GM23338 (cell line): Measurements from ENCODE around the gene TXNRD1. TPM values are rescaled to one million over a fixed set of nuclear protein-coding genes. Genes with fewer than 3 reads are reported as not detected.
"Not testable (repeated sequence)": the region's sequence is repeated elsewhere in the genome, so short reads cannot be mapped to it uniquely, and the experiment has no call there.

Experiments used
- ATAC-seq: fragments of 200-7000 bp; cut with Tn5 transposase; 3 replicates; pipeline ENCODE4 v1.9.1; 2020
- DNase-seq: peaks from one replicate; pipeline ENCODE4 v3.0.0-alpha.2; 2015; ENCODE audit warnings: low spot score
- H2AFZ ChIP-seq: fragments of 200-600 bp; sonication (generic); 2 replicates; pipeline ENCODE4 v1.8.0; 2016; ENCODE audit warnings: antibody characterized with exemption, mild to moderate bottlenecking, moderate library complexity
- H3F3A ChIP-seq: fragments of 200-600 bp; sonication (generic); replicated peaks from 2 replicates; pipeline ENCODE4 v1.8.0; 2017; ENCODE audit warnings: antibody characterized with exemption, mixed run types, low read depth
- H3K27ac ChIP-seq: fragments of 200-600 bp; sonication (generic); 2 replicates; pipeline ENCODE4 v1.6.1; 2016; ENCODE audit warnings: low read depth
- H3K27me3 ChIP-seq: fragments of 200-600 bp; sonication (generic); 2 replicates; pipeline ENCODE4 v1.8.0; 2016; ENCODE audit warnings: mild to moderate bottlenecking, mixed run types, moderate library complexity; ENCODE audit not compliant: insufficient read depth
- H3K36me3 ChIP-seq: fragments of 200-600 bp; sonication (generic); 2 replicates; pipeline ENCODE4 v1.8.0; 2016; ENCODE audit warnings: mild to moderate bottlenecking; ENCODE audit not compliant: insufficient read depth
- H3K4me1 ChIP-seq: fragments of 200-600 bp; sonication (generic); 2 replicates; pipeline ENCODE4 v1.8.0; 2016; ENCODE audit warnings: mild to moderate bottlenecking, moderate library complexity; ENCODE audit not compliant: insufficient read depth
- H3K4me2 ChIP-seq: fragments of 200-600 bp; sonication (generic); 2 replicates; pipeline ENCODE4 v1.7.1; 2017; ENCODE audit warnings: mixed run types
- H3K4me3 ChIP-seq: fragments of 200-600 bp; sonication (generic); 2 replicates; pipeline ENCODE4 v1.6.1; 2016; ENCODE audit warnings: mixed run types
- H3K79me2 ChIP-seq: fragments of 200-600 bp; sonication (generic); replicated peaks from 2 replicates; pipeline ENCODE4 v1.8.0; 2017; ENCODE audit warnings: mild to moderate bottlenecking; ENCODE audit not compliant: insufficient read depth
- H3K9me2 ChIP-seq: fragments of 200-600 bp; sonication (generic); 2 replicates; pipeline ENCODE4 v1.8.0; 2017; ENCODE audit not compliant: insufficient read depth
- H4K20me1 ChIP-seq: fragments of 200-600 bp; sonication (generic); replicated peaks from 2 replicates; pipeline ENCODE4 v1.8.0; 2017; ENCODE audit warnings: mild to moderate bottlenecking; ENCODE audit not compliant: insufficient read depth
- H3K27ac Mint-ChIP-seq: 2 replicates; pipeline ENCODE4 v1.8.0; 2020; ENCODE audit warnings: inconsistent platforms, mild to moderate bottlenecking, moderate library complexity, mixed read lengths
- H3K27me3 Mint-ChIP-seq: 3 replicates; pipeline ENCODE4 v1.8.0; 2022; ENCODE audit warnings: low read depth, mild to moderate bottlenecking, moderate library complexity, mixed read lengths, inconsistent platforms; ENCODE audit not compliant: insufficient read depth, poor library complexity
- H3K36me3 Mint-ChIP-seq: 3 replicates; pipeline ENCODE4 v1.8.0; 2021; ENCODE audit warnings: low read depth, mild to moderate bottlenecking, inconsistent platforms, moderate library complexity, mixed read lengths
- H3K4me1 Mint-ChIP-seq: 3 replicates; pipeline ENCODE4 v1.8.0; 2020; ENCODE audit warnings: mild to moderate bottlenecking, inconsistent platforms, mixed read lengths
- H3K4me3 Mint-ChIP-seq: 3 replicates; pipeline ENCODE4 v1.8.0; 2021; ENCODE audit warnings: moderate library complexity, mild to moderate bottlenecking, inconsistent platforms, mixed read lengths
- H3K9me3 Mint-ChIP-seq: 3 replicates; pipeline ENCODE4 v1.8.0; 2020; ENCODE audit warnings: moderate library complexity, mild to moderate bottlenecking, inconsistent platforms, mixed read lengths
- CREB1 ChIP-seq: fragments of 250-450 bp; sonication (Bioruptor Pico); IDR thresholded peaks from 2 replicates; pipeline ENCODE4 v1.5.0; 2020; ENCODE audit warnings: low read depth, mild to moderate bottlenecking, moderate library complexity
- EZH2 ChIP-seq: fragments of 200-600 bp; sonication (generic); IDR thresholded peaks from one replicate; pipeline ENCODE4 v1.8.0; 2017; ENCODE audit warnings: antibody characterized with exemption, mild to moderate bottlenecking, low read depth; ENCODE audit not compliant: unreplicated experiment
- EZH2phosphoT487 ChIP-seq: fragments of 200-600 bp; sonication (generic); IDR thresholded peaks from one replicate; pipeline ENCODE4 v1.8.1; 2018; ENCODE audit warnings: antibody characterized with exemption; ENCODE audit not compliant: unreplicated experiment
- NANOG ChIP-seq: IDR thresholded peaks from 2 replicates; pipeline ENCODE4 v1.6.1; 2016; ENCODE audit warnings: antibody characterized with exemption, borderline replicate concordance
- ZNF331 ChIP-seq: fragments of 250-450 bp; sonication (Bioruptor Pico); IDR thresholded peaks from 2 replicates; pipeline ENCODE4 v1.5.0; 2020; ENCODE audit warnings: low read depth, mild to moderate bottlenecking, moderate library complexity
- polyA plus RNA-seq: library from polyadenylated mRNA; unstranded; fragments of >200 nt; fragmentation: Nextera tagmentation; extraction: Ambion mirVana; gene quantifications from 2 replicates; pipeline ENCODE4 v1.2.1, GENCODE V29; 2016
- total RNA-seq: library from RNA; depleted of rRNA; stranded (reverse); fragments of >200 nt; shearing (Covaris generic); gene quantifications from 2 replicates; pipeline ENCODE4 v1.2.3, GENCODE V29; 2014
- TF ChIP-seq, protein P1 (sequence below), 2 experiments: fragments of 200-600 bp in 1 of 2; sonication (generic) in 1 of 2; conservative IDR thresholded peaks; 2 replicates each; pipeline versions ENCODE4 v1.5.1 to v1.6.1; 2016 to 2017; ENCODE audit warnings: antibody characterized with exemption in 2 of 2, low read depth in 2 of 2, mild to moderate bottlenecking in 2 of 2, moderate library complexity in 1 of 2
- TF ChIP-seq, protein P2 (sequence below): fragments of 250-450 bp; sonication (Bioruptor Pico); IDR thresholded peaks from 2 replicates; pipeline ENCODE4 v1.5.0; 2020; ENCODE audit warnings: mild to moderate bottlenecking, moderate library complexity
- TF ChIP-seq, protein P3 (sequence below): IDR thresholded peaks from one replicate; pipeline ENCODE4 v1.6.1; 2018; ENCODE audit warnings: antibody characterized with exemption; ENCODE audit not compliant: unreplicated experiment

TXNRD1 gene
- total and polyA plus RNA-seq, 2 experiments from 2014 or later, result 115 to 127 TPM

DNA sequence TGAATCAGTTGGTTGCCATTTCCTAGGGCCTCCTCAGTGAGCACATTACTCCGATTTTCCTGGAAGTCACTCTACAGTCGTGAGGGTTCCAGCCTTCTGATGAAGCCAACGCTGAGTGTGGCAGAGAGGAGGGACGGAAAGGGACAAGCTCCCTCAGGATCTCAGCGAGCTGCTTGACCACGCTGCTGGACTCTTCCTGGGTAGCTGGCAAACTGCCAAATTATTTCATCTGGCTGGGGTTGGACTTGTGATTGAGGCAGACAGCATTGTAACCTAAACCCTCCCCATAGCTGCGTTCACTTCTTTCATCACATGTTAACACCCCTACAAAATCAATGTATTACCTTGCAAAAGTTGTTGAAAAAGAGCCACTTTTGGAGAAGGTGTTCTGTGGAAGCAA is 171.6 kb downstream of the TXNRD1 start:
- Mint-ChIP-seq H3K9me3 (peaks cover 2% of the 10 kb centered on the region; the same call in 1 of the 3 replicates), H3K27ac (no peak overlapping the region), H3K4me3 (no peak overlapping the region), H3K4me1 (peaks cover 2% of the 10 kb centered on the region; the same call in 2 of the 3 replicates), H3K27me3 (no peaks in the 10 kb centered on the region), H3K36me3 (peaks cover 3% of the 10 kb centered on the region; the same call in 1 of the 3 replicates)
- no peaks in the 10 kb centered on the region for H3K4me1 ChIP-seq
- H3K79me2 ChIP-seq, result no peaks in the 10 kb centered on the region
- TF ChIP-seq, protein P1, sequence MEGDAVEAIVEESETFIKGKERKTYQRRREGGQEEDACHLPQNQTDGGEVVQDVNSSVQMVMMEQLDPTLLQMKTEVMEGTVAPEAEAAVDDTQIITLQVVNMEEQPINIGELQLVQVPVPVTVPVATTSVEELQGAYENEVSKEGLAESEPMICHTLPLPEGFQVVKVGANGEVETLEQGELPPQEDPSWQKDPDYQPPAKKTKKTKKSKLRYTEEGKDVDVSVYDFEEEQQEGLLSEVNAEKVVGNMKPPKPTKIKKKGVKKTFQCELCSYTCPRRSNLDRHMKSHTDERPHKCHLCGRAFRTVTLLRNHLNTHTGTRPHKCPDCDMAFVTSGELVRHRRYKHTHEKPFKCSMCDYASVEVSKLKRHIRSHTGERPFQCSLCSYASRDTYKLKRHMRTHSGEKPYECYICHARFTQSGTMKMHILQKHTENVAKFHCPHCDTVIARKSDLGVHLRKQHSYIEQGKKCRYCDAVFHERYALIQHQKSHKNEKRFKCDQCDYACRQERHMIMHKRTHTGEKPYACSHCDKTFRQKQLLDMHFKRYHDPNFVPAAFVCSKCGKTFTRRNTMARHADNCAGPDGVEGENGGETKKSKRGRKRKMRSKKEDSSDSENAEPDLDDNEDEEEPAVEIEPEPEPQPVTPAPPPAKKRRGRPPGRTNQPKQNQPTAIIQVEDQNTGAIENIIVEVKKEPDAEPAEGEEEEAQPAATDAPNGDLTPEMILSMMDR (conservative IDR thresholded peaks at IDR 0.05; ENCODE audit: low read depth in 2 of 2), result no peak
- TF ChIP-seq, protein P2, sequence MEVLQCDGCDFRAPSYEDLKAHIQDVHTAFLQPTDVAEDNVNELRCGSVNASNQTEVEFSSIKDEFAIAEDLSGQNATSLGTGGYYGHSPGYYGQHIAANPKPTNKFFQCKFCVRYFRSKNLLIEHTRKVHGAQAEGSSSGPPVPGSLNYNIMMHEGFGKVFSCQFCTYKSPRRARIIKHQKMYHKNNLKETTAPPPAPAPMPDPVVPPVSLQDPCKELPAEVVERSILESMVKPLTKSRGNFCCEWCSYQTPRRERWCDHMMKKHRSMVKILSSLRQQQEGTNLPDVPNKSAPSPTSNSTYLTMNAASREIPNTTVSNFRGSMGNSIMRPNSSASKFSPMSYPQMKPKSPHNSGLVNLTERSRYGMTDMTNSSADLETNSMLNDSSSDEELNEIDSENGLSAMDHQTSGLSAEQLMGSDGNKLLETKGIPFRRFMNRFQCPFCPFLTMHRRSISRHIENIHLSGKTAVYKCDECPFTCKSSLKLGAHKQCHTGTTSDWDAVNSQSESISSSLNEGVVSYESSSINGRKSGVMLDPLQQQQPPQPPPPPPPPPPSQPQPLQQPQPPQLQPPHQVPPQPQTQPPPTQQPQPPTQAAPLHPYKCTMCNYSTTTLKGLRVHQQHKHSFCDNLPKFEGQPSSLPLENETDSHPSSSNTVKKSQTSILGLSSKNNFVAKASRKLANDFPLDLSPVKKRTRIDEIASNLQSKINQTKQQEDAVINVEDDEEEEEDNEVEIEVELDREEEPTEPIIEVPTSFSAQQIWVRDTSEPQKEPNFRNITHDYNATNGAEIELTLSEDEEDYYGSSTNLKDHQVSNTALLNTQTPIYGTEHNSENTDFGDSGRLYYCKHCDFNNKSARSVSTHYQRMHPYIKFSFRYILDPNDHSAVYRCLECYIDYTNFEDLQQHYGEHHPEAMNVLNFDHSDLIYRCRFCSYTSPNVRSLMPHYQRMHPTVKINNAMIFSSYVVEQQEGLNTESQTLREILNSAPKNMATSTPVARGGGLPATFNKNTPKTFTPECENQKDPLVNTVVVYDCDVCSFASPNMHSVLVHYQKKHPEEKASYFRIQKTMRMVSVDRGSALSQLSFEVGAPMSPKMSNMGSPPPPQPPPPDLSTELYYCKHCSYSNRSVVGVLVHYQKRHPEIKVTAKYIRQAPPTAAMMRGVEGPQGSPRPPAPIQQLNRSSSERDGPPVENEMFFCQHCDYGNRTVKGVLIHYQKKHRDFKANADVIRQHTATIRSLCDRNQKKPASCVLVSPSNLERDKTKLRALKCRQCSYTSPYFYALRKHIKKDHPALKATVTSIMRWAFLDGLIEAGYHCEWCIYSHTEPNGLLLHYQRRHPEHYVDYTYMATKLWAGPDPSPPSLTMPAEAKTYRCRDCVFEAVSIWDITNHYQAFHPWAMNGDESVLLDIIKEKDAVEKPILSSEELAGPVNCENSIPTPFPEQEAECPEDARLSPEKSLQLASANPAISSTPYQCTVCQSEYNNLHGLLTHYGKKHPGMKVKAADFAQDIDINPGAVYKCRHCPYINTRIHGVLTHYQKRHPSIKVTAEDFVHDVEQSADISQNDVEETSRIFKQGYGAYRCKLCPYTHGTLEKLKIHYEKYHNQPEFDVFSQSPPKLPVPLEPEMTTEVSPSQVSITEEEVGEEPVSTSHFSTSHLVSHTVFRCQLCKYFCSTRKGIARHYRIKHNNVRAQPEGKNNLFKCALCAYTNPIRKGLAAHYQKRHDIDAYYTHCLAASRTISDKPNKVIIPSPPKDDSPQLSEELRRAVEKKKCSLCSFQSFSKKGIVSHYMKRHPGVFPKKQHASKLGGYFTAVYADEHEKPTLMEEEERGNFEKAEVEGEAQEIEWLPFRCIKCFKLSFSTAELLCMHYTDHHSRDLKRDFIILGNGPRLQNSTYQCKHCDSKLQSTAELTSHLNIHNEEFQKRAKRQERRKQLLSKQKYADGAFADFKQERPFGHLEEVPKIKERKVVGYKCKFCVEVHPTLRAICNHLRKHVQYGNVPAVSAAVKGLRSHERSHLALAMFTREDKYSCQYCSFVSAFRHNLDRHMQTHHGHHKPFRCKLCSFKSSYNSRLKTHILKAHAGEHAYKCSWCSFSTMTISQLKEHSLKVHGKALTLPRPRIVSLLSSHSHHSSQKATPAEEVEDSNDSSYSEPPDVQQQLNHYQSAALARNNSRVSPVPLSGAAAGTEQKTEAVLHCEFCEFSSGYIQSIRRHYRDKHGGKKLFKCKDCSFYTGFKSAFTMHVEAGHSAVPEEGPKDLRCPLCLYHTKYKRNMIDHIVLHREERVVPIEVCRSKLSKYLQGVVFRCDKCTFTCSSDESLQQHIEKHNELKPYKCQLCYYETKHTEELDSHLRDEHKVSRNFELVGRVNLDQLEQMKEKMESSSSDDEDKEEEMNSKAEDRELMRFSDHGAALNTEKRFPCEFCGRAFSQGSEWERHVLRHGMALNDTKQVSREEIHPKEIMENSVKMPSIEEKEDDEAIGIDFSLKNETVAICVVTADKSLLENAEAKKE (CRISPR knock-in tag), result no peak
- TF ChIP-seq CREB1 (no peak), NANOG (no peak), EZH2phosphoT487 (no peak), ZNF331 (no peak), EZH2 (no peak)
- TF ChIP-seq, protein P3, sequence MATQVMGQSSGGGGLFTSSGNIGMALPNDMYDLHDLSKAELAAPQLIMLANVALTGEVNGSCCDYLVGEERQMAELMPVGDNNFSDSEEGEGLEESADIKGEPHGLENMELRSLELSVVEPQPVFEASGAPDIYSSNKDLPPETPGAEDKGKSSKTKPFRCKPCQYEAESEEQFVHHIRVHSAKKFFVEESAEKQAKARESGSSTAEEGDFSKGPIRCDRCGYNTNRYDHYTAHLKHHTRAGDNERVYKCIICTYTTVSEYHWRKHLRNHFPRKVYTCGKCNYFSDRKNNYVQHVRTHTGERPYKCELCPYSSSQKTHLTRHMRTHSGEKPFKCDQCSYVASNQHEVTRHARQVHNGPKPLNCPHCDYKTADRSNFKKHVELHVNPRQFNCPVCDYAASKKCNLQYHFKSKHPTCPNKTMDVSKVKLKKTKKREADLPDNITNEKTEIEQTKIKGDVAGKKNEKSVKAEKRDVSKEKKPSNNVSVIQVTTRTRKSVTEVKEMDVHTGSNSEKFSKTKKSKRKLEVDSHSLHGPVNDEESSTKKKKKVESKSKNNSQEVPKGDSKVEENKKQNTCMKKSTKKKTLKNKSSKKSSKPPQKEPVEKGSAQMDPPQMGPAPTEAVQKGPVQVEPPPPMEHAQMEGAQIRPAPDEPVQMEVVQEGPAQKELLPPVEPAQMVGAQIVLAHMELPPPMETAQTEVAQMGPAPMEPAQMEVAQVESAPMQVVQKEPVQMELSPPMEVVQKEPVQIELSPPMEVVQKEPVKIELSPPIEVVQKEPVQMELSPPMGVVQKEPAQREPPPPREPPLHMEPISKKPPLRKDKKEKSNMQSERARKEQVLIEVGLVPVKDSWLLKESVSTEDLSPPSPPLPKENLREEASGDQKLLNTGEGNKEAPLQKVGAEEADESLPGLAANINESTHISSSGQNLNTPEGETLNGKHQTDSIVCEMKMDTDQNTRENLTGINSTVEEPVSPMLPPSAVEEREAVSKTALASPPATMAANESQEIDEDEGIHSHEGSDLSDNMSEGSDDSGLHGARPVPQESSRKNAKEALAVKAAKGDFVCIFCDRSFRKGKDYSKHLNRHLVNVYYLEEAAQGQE, result no peak
- H3K36me3 ChIP-seq, result no peaks in the 10 kb centered on the region
- H3K4me3 ChIP-seq, result no peak overlapping the region
- no peaks in the 10 kb centered on the region for H3K9me2 ChIP-seq
- no peaks in the 10 kb centered on the region for H4K20me1 ChIP-seq
- no peak for DNase-seq
- no peaks in the 10 kb centered on the region for H3F3A ChIP-seq
- no peak for ATAC-seq
- H3K27ac ChIP-seq, result no peak overlapping the region
- H3K27me3 ChIP-seq, result no peaks in the 10 kb centered on the region
- no peak overlapping the region for H3K4me2 ChIP-seq
- no peak overlapping the region for H2AFZ ChIP-seq

DNA sequence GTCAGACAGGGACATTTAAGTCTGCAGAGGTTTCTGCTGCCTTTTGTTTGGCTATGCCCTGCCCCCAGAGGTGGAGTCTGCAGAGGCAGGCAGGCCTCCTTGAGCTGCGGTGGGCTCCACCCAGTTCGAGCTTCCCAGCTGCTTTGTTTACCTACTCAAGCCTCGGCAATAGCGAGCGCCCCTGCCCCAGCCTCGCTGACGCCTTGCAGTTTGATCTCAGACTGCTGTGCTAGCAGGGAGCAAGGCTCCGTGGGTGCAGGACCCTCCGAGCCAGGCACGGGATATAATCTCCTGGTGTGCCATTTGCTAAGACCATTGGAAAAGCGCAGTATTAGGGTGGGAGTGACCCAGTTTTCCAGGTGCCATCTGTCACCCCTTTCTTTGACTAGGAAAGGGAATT is 178.5 kb downstream of the TXNRD1 start:
- Mint-ChIP-seq H3K9me3 (peaks cover 40% of the 10 kb centered on the region), H3K36me3 (peaks cover 24% of the 10 kb centered on the region)
- not testable (repeated sequence) for H3K4me1 Mint-ChIP-seq, H3K27ac Mint-ChIP-seq, DNase-seq, H3K4me3 Mint-ChIP-seq, H3K4me2 ChIP-seq, H3K4me3 ChIP-seq, H3K27me3 ChIP-seq, H3K27me3 Mint-ChIP-seq, H3K4me1 ChIP-seq, H3K27ac ChIP-seq, H4K20me1 ChIP-seq, H3K9me2 ChIP-seq, H3K36me3 ChIP-seq, H3F3A ChIP-seq, ATAC-seq, H2AFZ ChIP-seq, H3K79me2 ChIP-seq
